Mesothelial cell of epicardium (in vitro differentiated cells): Measurements from ENCODE around the gene SLIT3. TPM values are rescaled to one million over a fixed set of nuclear protein-coding genes. Genes with fewer than 3 reads are reported as not detected.

Source experiments
- DNase-seq, 2 experiments: peaks; one replicate each; pipeline ENCODE4 v3.0.0; 2021; ENCODE audit warnings: low spot score in 2 of 2; ENCODE audit not compliant: unreplicated experiment in 2 of 2
- H3K27ac Mint-ChIP-seq: 2 replicates; pipeline ENCODE4 v1.8.0; 2021; ENCODE audit warnings: mixed read lengths
- H3K27me3 Mint-ChIP-seq: 2 replicates; pipeline ENCODE4 v1.8.0; 2021; ENCODE audit warnings: low read depth, mixed read lengths
- H3K36me3 Mint-ChIP-seq: 2 replicates; pipeline ENCODE4 v1.8.0; 2021; ENCODE audit warnings: mixed read lengths
- H3K4me1 Mint-ChIP-seq: 2 replicates; pipeline ENCODE4 v1.8.0; 2021; ENCODE audit warnings: mixed read lengths
- H3K4me3 Mint-ChIP-seq: 2 replicates; pipeline ENCODE4 v1.8.0; 2021; ENCODE audit warnings: mild to moderate bottlenecking, moderate library complexity, mixed read lengths
- H3K9me3 Mint-ChIP-seq: 2 replicates; pipeline ENCODE4 v1.8.0; 2021; ENCODE audit warnings: mixed read lengths
- total RNA-seq: library from RNA; stranded (reverse); gene quantifications from 3 replicates; pipeline ENCODE4 v1.2.1, GENCODE V29; 2021
- TF ChIP-seq, protein P1 (sequence below): fragments of 200-600 bp; sonication (generic); IDR thresholded peaks from one replicate; pipeline ENCODE4 v1.5.0; 2021; ENCODE audit warnings: antibody characterized with exemption; ENCODE audit not compliant: unreplicated experiment

Gene SLIT3
- total RNA-seq, 1 donor from 2014 or later, result 65.1 TPM

DNA sequence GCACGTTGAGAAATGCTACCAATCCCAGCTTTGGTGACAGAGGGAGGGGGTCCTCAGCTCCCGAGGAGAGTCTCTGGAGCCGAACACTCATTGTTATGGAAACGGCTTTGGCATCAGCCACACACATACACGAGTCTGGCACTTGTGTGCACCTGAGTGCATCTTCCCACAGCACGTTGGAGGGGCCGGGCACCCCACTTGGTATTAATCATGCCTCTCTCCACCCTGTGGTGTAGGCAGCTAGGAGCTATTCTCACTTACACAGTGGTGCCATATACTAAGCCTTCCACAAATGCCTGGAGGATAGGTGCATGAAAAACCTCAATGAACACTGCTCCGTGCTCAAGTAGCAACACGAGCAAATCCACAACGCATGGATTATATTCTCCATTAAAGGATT lies 587.9 kb downstream of the SLIT3 start:
- TF ChIP-seq, protein P1, sequence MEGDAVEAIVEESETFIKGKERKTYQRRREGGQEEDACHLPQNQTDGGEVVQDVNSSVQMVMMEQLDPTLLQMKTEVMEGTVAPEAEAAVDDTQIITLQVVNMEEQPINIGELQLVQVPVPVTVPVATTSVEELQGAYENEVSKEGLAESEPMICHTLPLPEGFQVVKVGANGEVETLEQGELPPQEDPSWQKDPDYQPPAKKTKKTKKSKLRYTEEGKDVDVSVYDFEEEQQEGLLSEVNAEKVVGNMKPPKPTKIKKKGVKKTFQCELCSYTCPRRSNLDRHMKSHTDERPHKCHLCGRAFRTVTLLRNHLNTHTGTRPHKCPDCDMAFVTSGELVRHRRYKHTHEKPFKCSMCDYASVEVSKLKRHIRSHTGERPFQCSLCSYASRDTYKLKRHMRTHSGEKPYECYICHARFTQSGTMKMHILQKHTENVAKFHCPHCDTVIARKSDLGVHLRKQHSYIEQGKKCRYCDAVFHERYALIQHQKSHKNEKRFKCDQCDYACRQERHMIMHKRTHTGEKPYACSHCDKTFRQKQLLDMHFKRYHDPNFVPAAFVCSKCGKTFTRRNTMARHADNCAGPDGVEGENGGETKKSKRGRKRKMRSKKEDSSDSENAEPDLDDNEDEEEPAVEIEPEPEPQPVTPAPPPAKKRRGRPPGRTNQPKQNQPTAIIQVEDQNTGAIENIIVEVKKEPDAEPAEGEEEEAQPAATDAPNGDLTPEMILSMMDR, result no peak
- H3K36me3 Mint-ChIP-seq, result no peaks in the 10 kb centered on the region
- H3K4me3 Mint-ChIP-seq, result no peak overlapping the region
- H3K27ac Mint-ChIP-seq, result peak overlapping the region; percentile 26
- no peaks in the 10 kb centered on the region for H3K9me3 Mint-ChIP-seq
- peaks cover 2% of the 10 kb centered on the region for H3K27me3 Mint-ChIP-seq
- no peak for DNase-seq
- H3K4me1 Mint-ChIP-seq, result peaks cover 10% of the 10 kb centered on the region

DNA sequence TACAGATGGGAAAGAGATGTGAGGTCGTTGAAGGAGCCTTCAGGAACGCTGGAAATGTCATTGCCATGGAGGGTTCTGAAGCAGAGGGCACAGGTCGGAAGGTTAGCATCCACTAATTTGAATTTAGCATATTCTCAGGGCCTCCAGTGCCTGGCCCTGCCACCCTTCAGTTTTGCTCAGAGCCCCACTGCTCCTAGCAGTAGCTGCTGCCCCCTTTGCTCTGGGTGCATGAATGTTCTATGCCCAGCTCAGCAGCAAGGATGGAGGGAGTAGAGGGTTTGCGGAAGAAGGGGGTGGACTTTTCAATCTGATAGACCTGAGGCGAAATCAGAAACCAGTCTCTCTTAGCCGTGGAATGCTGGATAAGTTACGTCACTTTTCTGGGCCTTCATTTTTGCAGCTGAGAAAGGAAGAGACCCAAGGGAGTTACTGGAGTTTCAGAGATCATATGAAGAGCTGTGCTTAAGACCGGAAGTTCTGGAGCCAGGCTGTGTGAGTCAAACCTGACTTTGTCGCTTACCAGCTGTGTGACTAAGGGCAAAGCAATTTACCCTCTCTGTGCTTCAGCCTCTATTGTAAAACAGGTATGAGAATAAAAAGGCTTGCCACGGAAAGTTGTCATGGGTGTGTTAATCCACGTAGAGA lies 588.5 kb downstream of the SLIT3 start:
- H3K27ac Mint-ChIP-seq, result peak overlapping the region; percentile 26
- peaks cover 2% of the 10 kb centered on the region for H3K27me3 Mint-ChIP-seq
- no peaks in the 10 kb centered on the region for H3K36me3 Mint-ChIP-seq
- TF ChIP-seq, protein P1, result no peak
- H3K9me3 Mint-ChIP-seq, result no peaks in the 10 kb centered on the region
- no peak overlapping the region for H3K4me3 Mint-ChIP-seq
- H3K4me1 Mint-ChIP-seq, result peaks cover 10% of the 10 kb centered on the region
- no peak for DNase-seq

GRCh38 chr5:168710706-168711105 lies 590.2 kb downstream of the SLIT3 start:
- Mint-ChIP-seq H3K27me3 (peaks cover 2% of the 10 kb centered on the region), H3K36me3 (no peaks in the 10 kb centered on the region), H3K4me1 (peaks cover 12% of the 10 kb centered on the region), H3K4me3 (no peak overlapping the region), H3K27ac (no peak overlapping the region), H3K9me3 (no peaks in the 10 kb centered on the region)
- no peak for DNase-seq
- TF ChIP-seq, protein P1, result no peak

- TF ChIP-seq, protein P1, result no peak
- Mint-ChIP-seq H3K9me3 (no peaks in the 10 kb centered on the region), H3K36me3 (no peaks in the 10 kb centered on the region), H3K4me3 (no peak overlapping the region), H3K4me1 (peaks cover 10% of the 10 kb centered on the region), H3K27me3 (peaks cover 5% of the 10 kb centered on the region), H3K27ac (no peak overlapping the region)
- DNase-seq, result peak in 1 of 2 experiments; percentile 28
These were observed 592.9 kb downstream of the SLIT3 start for GRCh38 chr5:168707716-168708695.

- TF ChIP-seq, protein P1, result no peak
These were observed 594.3 kb downstream of the SLIT3 start for GRCh38 chr5:168706655-168707069.

More at GRCh38 chr5:168706655-168707069, 594.3 kb downstream of the SLIT3 start:
- H3K9me3 Mint-ChIP-seq, result no peaks in the 10 kb centered on the region
- no peaks in the 10 kb centered on the region for H3K36me3 Mint-ChIP-seq
- DNase-seq, result peak in 1 of 2 experiments; percentile 58
- H3K27ac Mint-ChIP-seq, result no peak overlapping the region
- peaks cover 1% of the 10 kb centered on the region for H3K4me1 Mint-ChIP-seq
- peaks cover 5% of the 10 kb centered on the region for H3K27me3 Mint-ChIP-seq
- H3K4me3 Mint-ChIP-seq, result no peak overlapping the region
